Effector memory CD4-positive, alpha-beta T cell (primary cell): Measurements from ENCODE around the gene GEMIN5.
"Not testable (repeated sequence)": the region's sequence is repeated elsewhere in the genome, so short reads cannot be mapped to it uniquely, and the experiment has no call there.

Experiments
- DNase-seq, 3 donors: peaks; one replicate each; pipeline ENCODE4 v3.0.0-alpha.2; 2020
- H3K27ac ChIP-seq: 2 replicates; pipeline ENCODE4 v1.7.0; 2013; ENCODE audit warnings: mild to moderate bottlenecking, low read length, moderate library complexity; ENCODE audit not compliant: insufficient read depth, poor library complexity, severe bottlenecking
- H3K27me3 ChIP-seq: replicated peaks from 2 replicates; pipeline ENCODE4 v1.7.0; 2013; ENCODE audit warnings: mild to moderate bottlenecking, low read length; ENCODE audit not compliant: insufficient read depth, control insufficient read depth, poor library complexity, severe bottlenecking
- H3K36me3 ChIP-seq: 2 replicates; pipeline ENCODE4 v1.7.0; 2013; ENCODE audit warnings: mild to moderate bottlenecking, low read length, moderate library complexity; ENCODE audit not compliant: control insufficient read depth, insufficient read depth
- H3K4me1 ChIP-seq: 2 replicates; pipeline ENCODE4 v1.7.0; 2013; ENCODE audit warnings: low read length, mild to moderate bottlenecking; ENCODE audit not compliant: control insufficient read depth, insufficient read depth, poor library complexity, severe bottlenecking
- H3K4me3 ChIP-seq: 2 replicates; pipeline ENCODE4 v1.7.0; 2013; ENCODE audit warnings: low read length, low read depth, mild to moderate bottlenecking; ENCODE audit not compliant: insufficient read depth, poor library complexity, severe bottlenecking
- H3K9me3 ChIP-seq: 2 replicates; pipeline ENCODE4 v1.7.0; 2013; ENCODE audit warnings: mild to moderate bottlenecking, low read length, moderate library complexity; ENCODE audit not compliant: control insufficient read depth

GEMIN5 gene

GRCh38 chr5:154923441-154924430 lies 14.3 kb downstream of the GEMIN5 start:
- no peaks in the 10 kb centered on the region for H3K4me1 ChIP-seq
- no peak overlapping the region for H3K27ac ChIP-seq
- no peaks in the 10 kb centered on the region for H3K27me3 ChIP-seq
- H3K36me3 ChIP-seq, result peaks cover 62% of the 10 kb centered on the region
- no peak for DNase-seq
- H3K4me3 ChIP-seq, result no peak overlapping the region
- H3K9me3 ChIP-seq, result no peaks in the 10 kb centered on the region

GRCh38 chr5:154917757-154918156 lies 20.3 kb downstream of the GEMIN5 start:
- Histone ChIP-seq H3K36me3 (peaks cover 39% of the 10 kb centered on the region), H3K4me3 (no peak overlapping the region), H3K4me1 (no peaks in the 10 kb centered on the region), H3K27me3 (no peaks in the 10 kb centered on the region), H3K27ac (no peak overlapping the region), H3K9me3 (no peaks in the 10 kb centered on the region)
- no peak for DNase-seq

GRCh38 chr5:154916874-154917273 lies 21.1 kb downstream of the GEMIN5 start:
- no peak overlapping the region for H3K4me3 ChIP-seq
- no peak overlapping the region for H3K27ac ChIP-seq
- H3K4me1 ChIP-seq, result no peaks in the 10 kb centered on the region
- H3K9me3 ChIP-seq, result no peaks in the 10 kb centered on the region
- DNase-seq, result no peak
- H3K36me3 ChIP-seq, result peaks cover 40% of the 10 kb centered on the region
- H3K27me3 ChIP-seq, result no peaks in the 10 kb centered on the region

GRCh38 chr5:154905601-154906000 lies 32.4 kb downstream of the GEMIN5 start:
- H3K9me3 ChIP-seq, H3K27ac ChIP-seq, H3K4me1 ChIP-seq, DNase-seq, H3K4me3 ChIP-seq, H3K27me3 ChIP-seq: not testable (repeated sequence)
- peaks cover 69% of the 10 kb centered on the region for H3K36me3 ChIP-seq

GRCh38 chr5:154901913-154902312 lies 36.1 kb downstream of the GEMIN5 start:
- no peak overlapping the region for H3K27ac ChIP-seq
- H3K36me3 ChIP-seq, result peaks cover 73% of the 10 kb centered on the region

GRCh38 chr5:154901276-154901675 lies 36.7 kb downstream of the GEMIN5 start:
- Histone ChIP-seq H3K4me3 (no peak overlapping the region), H3K27me3 (no peaks in the 10 kb centered on the region), H3K4me1 (no peaks in the 10 kb centered on the region), H3K27ac (no peak overlapping the region), H3K36me3 (peaks cover 73% of the 10 kb centered on the region), H3K9me3 (no peaks in the 10 kb centered on the region)
- no peak for DNase-seq

More at GRCh38 chr5:154901913-154902312, 36.1 kb downstream of the GEMIN5 start:
- Histone ChIP-seq H3K4me1 (no peaks in the 10 kb centered on the region), H3K9me3 (no peaks in the 10 kb centered on the region), H3K4me3 (no peak overlapping the region), H3K27me3 (no peaks in the 10 kb centered on the region)
- no peak for DNase-seq

GRCh38 chr5:154900066-154900465 lies 37.9 kb downstream of the GEMIN5 start:
- H3K36me3 ChIP-seq, result peaks cover 74% of the 10 kb centered on the region

GRCh38 chr5:154899151-154899816 lies 38.7 kb downstream of the GEMIN5 start:
- Histone ChIP-seq H3K9me3 (no peaks in the 10 kb centered on the region), H3K4me1 (no peaks in the 10 kb centered on the region), H3K4me3 (no peak overlapping the region), H3K27me3 (no peaks in the 10 kb centered on the region), H3K36me3 (peaks cover 69% of the 10 kb centered on the region), H3K27ac (no peak overlapping the region)
- DNase-seq, result no peak

More at GRCh38 chr5:154900066-154900465, 37.9 kb downstream of the GEMIN5 start:
- no peaks in the 10 kb centered on the region for H3K27me3 ChIP-seq
- no peak overlapping the region for H3K4me3 ChIP-seq
- H3K9me3 ChIP-seq, result no peaks in the 10 kb centered on the region
- H3K4me1 ChIP-seq, result no peaks in the 10 kb centered on the region
- DNase-seq, result no peak
- no peak overlapping the region for H3K27ac ChIP-seq

- no peak overlapping the region for H3K4me3 ChIP-seq
- H3K27ac ChIP-seq, result no peak overlapping the region
- no peaks in the 10 kb centered on the region for H3K27me3 ChIP-seq
- DNase-seq, result no peak
- no peaks in the 10 kb centered on the region for H3K4me1 ChIP-seq
- no peaks in the 10 kb centered on the region for H3K9me3 ChIP-seq
- peaks cover 71% of the 10 kb centered on the region for H3K36me3 ChIP-seq
These were observed 39.8 kb downstream of the GEMIN5 start for GRCh38 chr5:154898210-154898609.
